ENCODE results near the gene GDF15.
A peak's percentile ranks its signal among the peaks of the same experiment; 100 is the strongest.

DNA sequence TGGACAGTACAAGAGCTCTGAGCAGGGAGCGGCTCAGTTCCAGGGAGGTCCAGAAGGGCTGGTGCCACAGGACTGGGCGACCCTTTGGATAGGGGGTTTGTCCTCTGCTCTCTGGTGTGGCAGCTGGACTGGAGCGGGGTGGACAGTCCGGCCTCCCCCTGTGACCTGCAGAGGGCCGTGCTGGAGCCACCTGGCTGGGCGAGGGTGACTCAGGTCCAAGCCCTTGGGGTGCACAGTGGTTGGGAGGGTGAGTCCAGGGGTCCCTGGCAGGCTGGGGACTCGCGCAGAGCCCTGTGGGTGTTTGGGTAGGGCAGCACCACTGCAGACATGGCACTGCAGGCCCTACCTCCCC lies 40.4 kb downstream of the GDF15 start:
- TF ChIP-seq, protein P1, sequence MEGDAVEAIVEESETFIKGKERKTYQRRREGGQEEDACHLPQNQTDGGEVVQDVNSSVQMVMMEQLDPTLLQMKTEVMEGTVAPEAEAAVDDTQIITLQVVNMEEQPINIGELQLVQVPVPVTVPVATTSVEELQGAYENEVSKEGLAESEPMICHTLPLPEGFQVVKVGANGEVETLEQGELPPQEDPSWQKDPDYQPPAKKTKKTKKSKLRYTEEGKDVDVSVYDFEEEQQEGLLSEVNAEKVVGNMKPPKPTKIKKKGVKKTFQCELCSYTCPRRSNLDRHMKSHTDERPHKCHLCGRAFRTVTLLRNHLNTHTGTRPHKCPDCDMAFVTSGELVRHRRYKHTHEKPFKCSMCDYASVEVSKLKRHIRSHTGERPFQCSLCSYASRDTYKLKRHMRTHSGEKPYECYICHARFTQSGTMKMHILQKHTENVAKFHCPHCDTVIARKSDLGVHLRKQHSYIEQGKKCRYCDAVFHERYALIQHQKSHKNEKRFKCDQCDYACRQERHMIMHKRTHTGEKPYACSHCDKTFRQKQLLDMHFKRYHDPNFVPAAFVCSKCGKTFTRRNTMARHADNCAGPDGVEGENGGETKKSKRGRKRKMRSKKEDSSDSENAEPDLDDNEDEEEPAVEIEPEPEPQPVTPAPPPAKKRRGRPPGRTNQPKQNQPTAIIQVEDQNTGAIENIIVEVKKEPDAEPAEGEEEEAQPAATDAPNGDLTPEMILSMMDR (IDR thresholded peaks at IDR 0.05), result peak in 1 of 12 donors; percentile 0
- no peak for TF ChIP-seq POLR2A (IDR thresholded peaks at IDR 0.05)

All from heart left ventricle (tissue), 13 donors.